ENCODE measurements around the gene DCST2.
"Not testable (repeated sequence)": the region's sequence is repeated elsewhere in the genome, so short reads cannot be mapped to it uniquely, and the experiment has no call there.

The DCST2 gene

DNA sequence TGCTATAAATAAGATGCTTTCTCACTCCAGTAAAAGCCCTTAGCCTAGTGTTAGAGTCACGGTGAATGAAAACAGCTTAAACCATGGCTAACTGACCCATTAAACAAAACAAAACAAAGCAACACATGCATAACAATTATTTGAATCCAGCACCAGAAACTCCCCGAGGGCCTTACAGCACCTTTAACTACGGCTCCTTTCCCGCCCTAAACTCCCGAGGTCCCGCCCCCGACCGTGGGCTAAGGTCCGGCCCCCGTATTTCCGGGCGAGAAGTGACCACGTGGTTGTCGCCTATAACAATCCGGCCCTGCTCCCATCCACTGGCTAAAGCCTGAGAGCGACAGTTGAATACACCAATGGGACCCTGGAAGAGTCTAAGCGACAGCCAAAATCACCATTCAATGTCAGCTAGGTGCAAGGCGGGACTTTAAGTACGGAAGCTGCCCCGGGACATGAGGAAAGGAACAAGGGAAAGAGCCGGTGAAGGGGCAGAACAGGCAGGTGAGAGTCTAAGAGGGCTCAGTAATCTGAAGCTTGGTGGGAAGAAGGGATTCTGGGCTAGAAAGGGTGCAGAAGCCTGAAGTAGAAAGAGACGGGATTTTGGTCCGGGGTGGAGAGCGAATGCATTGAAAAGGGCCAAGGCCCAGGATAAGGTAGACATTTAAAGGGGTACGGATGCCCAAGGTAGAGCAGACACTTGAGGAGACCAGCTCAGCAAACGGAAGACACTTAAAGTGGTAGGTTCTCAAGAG is 50.5 kb downstream of the DCST2 start, which contains the start of gene FLAD1:
FLAD1 (plus strand) TSS at position 448 of the 752 bp plus-strand sequence. CDS start 351 bp downstream, outside the sequence.
- DNase-seq: peak; percentile 50 to 99 (median 94)

- no peak for DNase-seq
These were observed 51.2 kb downstream of the DCST2 start for GRCh38 chr1:154982341-154982740.

DNA sequence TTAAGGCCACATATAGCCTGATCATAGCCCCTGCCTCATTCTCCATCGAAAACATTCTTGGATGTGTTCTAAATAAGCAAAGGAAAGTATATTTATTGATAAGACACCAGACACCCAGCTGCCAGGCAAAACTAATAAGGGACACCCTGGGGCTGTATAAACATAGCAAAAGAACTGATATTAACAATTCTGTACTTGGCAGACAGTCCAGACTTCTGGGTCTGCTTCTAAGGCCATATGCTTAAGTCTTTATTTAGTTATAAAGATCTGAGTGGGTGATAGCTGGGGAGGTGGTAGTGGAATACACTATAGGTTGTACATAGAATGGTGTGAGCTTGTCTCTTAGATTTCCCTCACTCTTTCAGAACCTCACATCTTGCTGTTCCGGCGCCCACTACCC is 55.2 kb downstream of the DCST2 start:
- no peak for DNase-seq

GRCh38 chr1:154977762-154978161 is 55.8 kb downstream of the DCST2 start:
- not testable (repeated sequence) for DNase-seq

DNA sequence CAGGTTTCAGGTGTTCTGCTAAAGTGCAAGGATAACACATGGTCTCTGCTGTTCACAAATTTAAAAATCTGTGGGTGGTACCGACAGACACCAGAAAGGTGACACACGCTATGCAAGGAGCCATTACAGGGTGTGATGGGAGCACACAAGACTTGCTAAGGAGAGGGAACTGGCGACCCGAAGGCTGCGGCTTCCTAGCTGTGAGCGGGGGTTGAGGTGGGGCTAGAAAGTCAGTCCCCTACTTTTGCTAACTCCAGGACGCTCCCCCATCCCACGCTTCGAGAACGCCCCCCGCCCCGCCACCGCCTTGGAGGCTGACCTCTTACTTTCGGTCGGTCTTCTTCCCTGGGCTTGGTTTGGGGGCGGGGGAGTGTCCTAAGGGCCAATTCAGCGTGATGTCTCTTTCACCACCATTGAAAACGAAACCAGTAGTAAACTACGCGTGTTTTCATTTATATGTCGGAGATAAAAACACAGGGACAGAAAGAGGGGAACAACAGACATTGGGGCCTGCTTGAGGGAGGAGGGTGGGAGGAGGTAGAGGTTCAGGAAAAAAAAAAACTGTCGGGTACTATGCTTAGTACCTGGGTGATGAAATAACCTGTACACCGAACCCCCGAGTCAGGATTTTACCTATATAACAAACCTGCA is 58.0 kb downstream of the DCST2 start:
- peak in 14 of 56 donors; percentile 10 to 45 (median 20) for DNase-seq

GRCh38 chr1:154974808-154975408 is 58.7 kb downstream of the DCST2 start:
- peak in 51 of 56 donors; percentile 73 to 99 (median 91) for DNase-seq

GRCh38 chr1:154974102-154974807 is 59.3 kb downstream of the DCST2 start, which contains the start of gene CKS1B:
Gene CKS1B, plus strand, starts transcription at chr1:154974681. Its CDS starts 65 bp downstream, at chr1:154974746.
- DNase-seq: peak; percentile 90 to 100 (median 98)

GRCh38 chr1:154973344-154974101 is 60.1 kb downstream of the DCST2 start:
- peak in 52 of 56 donors; percentile 36 to 85 (median 70) for DNase-seq

- peak in 18 of 56 donors; percentile 12 to 46 (median 20) for DNase-seq
These were observed 60.9 kb downstream of the DCST2 start for GRCh38 chr1:154972517-154973343.

DNA sequence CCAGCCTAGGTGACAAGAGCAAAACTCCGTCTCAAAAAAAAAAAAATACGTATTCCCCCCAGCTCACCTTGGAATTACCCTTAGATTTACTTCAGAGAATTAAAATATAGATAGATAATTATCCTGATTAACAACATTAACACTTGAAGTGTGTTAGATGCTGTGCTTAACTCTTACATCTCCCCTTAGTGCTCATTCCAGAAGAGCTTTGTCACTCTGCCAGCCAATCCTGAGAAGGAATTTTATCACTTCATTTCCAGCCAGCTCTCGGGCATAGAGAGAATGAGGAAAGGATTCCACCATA is 61.4 kb downstream of the DCST2 start:
- DNase-seq: no peak

GRCh38 chr1:154971341-154971998 is 62.1 kb downstream of the DCST2 start:
- no peak for DNase-seq

DNA sequence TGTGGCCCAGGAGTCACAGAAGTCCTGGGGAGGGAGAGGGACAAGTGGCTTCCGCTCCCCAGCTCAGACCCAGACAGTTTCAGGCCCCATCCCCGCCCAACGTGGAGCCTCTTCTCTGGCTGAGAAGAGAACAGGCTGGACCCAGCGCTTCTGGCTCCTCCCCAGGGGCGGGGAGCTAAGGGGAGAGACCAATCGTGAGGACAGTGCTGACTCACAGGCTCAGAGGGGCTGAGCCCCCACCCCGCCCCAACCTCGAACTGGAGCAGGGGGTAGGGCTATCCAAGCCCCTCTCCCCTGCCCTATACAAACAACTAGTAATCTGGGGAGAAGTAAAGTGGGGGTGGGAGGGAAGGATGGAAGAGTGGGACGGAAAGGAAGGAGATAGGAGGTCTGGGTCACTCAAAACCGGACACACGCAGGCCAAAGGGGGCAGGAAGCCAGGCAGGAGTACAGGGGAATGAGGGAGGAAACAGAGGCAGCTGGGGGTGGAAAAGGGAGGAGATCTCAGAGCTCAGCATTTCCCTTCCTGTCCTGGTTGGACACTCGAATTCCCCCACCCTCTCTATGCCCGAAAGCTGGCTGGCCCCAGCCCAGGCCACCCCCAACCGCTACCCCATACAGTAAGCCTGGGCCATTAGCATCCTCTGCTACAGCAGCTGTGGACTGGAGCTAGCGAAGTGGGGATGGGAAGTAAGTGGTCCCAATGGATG is 62.8 kb downstream of the DCST2 start, which contains the start of gene SHC1:
SHC1 (minus strand) TSS at position 117 of the 710 bp plus-strand sequence. CDS start 221 bp downstream, outside the sequence.
- peak in 54 of 56 donors; percentile 18 to 91 (median 79) for DNase-seq

- peak in 9 of 56 donors; percentile 6 to 53 (median 26) for DNase-seq
These were observed 63.6 kb downstream of the DCST2 start for GRCh38 chr1:154969860-154970452.

- DNase-seq: no peak
These were observed 64.3 kb downstream of the DCST2 start for GRCh38 chr1:154969246-154969645.

DNA sequence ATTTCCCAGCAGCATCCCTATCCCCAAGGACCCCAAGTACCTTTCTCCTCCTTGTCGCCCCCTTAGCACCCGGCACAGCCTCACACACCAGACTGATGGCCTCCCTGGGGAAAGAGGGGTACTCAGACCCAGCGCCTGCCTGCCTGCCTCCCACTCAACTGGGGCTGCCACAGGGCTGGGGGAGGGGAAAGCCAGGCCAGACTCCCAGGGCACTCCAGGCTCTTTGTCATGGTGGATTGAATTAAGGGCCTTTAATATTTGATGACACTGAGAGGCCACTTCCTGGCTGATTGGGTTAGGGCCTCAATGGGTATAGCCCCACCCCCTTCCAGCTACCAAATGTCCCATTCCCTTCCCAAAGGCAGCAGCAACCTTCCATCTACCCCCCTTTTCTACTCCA is 64.8 kb downstream of the DCST2 start:
- DNase-seq: no peak

Measured in amygdala (tissue), 56 donors.